Measurements from ENCODE around the gene MRPL12. TPM values are rescaled to one million over a fixed set of nuclear protein-coding genes. Genes with fewer than 3 reads are reported as not detected.

Gene MRPL12
- total RNA-seq, 1 experiment from 2014 or later, result 140 TPM

DNA sequence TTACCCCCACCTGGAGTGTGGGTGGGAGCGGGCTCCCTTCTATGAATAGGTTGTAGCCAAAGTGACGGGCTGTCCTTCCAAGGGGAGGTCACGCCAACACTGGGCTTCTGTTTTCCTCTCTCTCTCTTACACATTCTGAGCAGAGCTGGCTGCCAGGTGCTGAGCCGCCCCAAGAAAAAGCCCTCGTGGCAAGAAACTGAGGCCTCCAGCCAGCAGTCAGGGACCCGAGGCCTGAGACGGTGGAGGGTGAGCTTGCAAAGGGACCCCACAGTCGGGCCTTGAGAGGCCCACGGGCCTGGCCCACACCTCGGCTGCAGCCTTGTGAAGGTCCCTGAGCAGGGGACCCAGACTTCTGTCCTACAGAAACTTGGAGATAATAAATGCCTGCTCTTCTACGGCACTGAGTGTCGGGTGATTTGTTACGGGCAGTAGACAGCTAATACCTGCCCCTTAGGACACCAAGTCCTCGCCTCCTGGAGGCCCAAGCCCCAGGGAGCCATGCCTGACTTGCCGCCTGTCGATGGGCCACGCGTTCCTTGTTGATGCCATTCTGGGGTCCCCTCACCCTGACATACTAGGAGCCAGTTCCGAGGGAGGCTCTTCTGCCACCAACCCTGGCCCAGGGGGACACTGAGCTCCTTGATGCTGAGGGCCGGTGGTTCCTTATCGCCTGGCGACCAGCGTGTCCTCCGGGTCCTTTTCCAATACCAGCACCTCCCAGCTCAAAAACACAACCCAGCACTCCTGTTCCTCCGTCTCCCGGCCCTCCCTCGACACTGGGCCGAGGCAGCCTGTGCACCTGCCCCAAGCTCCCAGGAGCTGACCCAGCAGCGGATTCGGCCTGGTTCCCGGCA, 35.0 kb downstream of the MRPL12 start:
- Histone ChIP-seq H3K56ac (ENCODE audit: insufficient read length, low read depth, low read length) (no peak overlapping the region), H4K20me1 (ENCODE audit: control insufficient read depth, insufficient read depth, insufficient read length) (no peaks in the 10 kb centered on the region), H3K23ac (ENCODE audit: insufficient read length, low read depth, low read length) (no peak overlapping the region), H3K23me2 (ENCODE audit: insufficient read length, low read depth, low read length, poor library complexity, severe bottlenecking) (no peaks in the 10 kb centered on the region), H2AFZ (ENCODE audit: low read length) (no peak overlapping the region), H2BK12ac (ENCODE audit: insufficient read length, low read depth, low read length) (no peak overlapping the region), H2BK5ac (ENCODE audit: insufficient read length, low read length) (no peak overlapping the region), H2AK5ac (ENCODE audit: insufficient read length, low read length) (no peak overlapping the region), H3K4ac (ENCODE audit: low read depth, low read length) (no peak overlapping the region), H3K4me1 (ENCODE audit: insufficient read depth, low read length) (no peaks in the 10 kb centered on the region), H2BK15ac (ENCODE audit: low read depth, low read length) (no peak overlapping the region), H3K79me2 (ENCODE audit: insufficient read depth, low read length) (no peaks in the 10 kb centered on the region), H4K8ac (replicated peaks; ENCODE audit: insufficient read length, low read depth, low read length) (no peak overlapping the region), H3K14ac (ENCODE audit: insufficient read depth, low read length) (no peak overlapping the region; the same call in 1 of the 2 replicates), H2BK120ac (ENCODE audit: low read depth, low read length, poor library complexity, severe bottlenecking) (no peak overlapping the region), H3T11ph (ENCODE audit: low read length) (no peak overlapping the region), H3K9me3 (ENCODE audit: control insufficient read depth, low read depth, low read length) (no peaks in the 10 kb centered on the region), H4K5ac (ENCODE audit: insufficient read length, low read depth, low read length) (no peak overlapping the region), H4K91ac (ENCODE audit: insufficient read length, low read depth, low read length) (no peak overlapping the region), H3K18ac (ENCODE audit: insufficient read length, low read depth, low read length) (no peak overlapping the region), H3K27ac (ENCODE audit: insufficient read length, low read depth, low read length) (no peak overlapping the region), H3K79me1 (ENCODE audit: insufficient read depth, low read depth, low read length, poor library complexity, severe bottlenecking) (no peaks in the 10 kb centered on the region), H3K27me3 (ENCODE audit: insufficient read depth, low read length) (no peaks in the 10 kb centered on the region), H2BK20ac (ENCODE audit: low read depth, low read length, poor library complexity, severe bottlenecking) (no peak overlapping the region), H3K4me2 (ENCODE audit: insufficient read depth, insufficient read length, low read length) (no peak overlapping the region), H3K9ac (ENCODE audit: extremely low read depth, insufficient read length, low read length) (no peak overlapping the region)
- Mint-ChIP-seq H3K36me3 (ENCODE audit: insufficient read depth in 1 of 3, low read depth in 3 of 3) (no peaks in the 10 kb centered on the region), H3K27me3 (ENCODE audit: low read depth) (peaks cover 18% of the 10 kb centered on the region), H3K4me1 (peaks cover 3 to 11% of the 10 kb centered on the region in 2 experiments; a peak in 3 of 4 replicates), H3K27ac (no peak overlapping the region), H3K9me3 (peaks cover 0 to 4% of the 10 kb centered on the region in 2 experiments; a peak in 2 of 5 replicates), H3K4me3 (no peak overlapping the region)
- DNase-seq, result no peak
- no CpG with 5 or more reads among the region's 31 CpGs for WGBS (ENCODE audit: extremely low coverage, insufficient read length, low lambda C conversion rate)
- TF ChIP-seq, protein P1, sequence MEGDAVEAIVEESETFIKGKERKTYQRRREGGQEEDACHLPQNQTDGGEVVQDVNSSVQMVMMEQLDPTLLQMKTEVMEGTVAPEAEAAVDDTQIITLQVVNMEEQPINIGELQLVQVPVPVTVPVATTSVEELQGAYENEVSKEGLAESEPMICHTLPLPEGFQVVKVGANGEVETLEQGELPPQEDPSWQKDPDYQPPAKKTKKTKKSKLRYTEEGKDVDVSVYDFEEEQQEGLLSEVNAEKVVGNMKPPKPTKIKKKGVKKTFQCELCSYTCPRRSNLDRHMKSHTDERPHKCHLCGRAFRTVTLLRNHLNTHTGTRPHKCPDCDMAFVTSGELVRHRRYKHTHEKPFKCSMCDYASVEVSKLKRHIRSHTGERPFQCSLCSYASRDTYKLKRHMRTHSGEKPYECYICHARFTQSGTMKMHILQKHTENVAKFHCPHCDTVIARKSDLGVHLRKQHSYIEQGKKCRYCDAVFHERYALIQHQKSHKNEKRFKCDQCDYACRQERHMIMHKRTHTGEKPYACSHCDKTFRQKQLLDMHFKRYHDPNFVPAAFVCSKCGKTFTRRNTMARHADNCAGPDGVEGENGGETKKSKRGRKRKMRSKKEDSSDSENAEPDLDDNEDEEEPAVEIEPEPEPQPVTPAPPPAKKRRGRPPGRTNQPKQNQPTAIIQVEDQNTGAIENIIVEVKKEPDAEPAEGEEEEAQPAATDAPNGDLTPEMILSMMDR (conservative IDR thresholded peaks at IDR 0.05), result no peak

All from H9 (cell line).